NOMO-1 (cell line): ENCODE results near the gene SF3A2.

Experiments
- DNase-seq, 2 experiments: peaks; one replicate each; lab custom pipeline; 2025; ENCODE audit not compliant: unreplicated experiment in 2 of 2; lab: John Stamatoyannopoulos, UW

Gene SF3A2

GRCh38 chr19:2226051-2226839, 10.4 kb upstream of the SF3A2 start:
- DNase-seq = no peak

- DNase-seq = no peak
These were observed 9.7 kb upstream of the SF3A2 start for GRCh38 chr19:2226840-2227360.

GRCh38 chr19:2227415-2228156, 9.0 kb upstream of the SF3A2 start:
- peak; percentile 94 to 95 for DNase-seq

- no peak for DNase-seq
These were observed 8.2 kb upstream of the SF3A2 start for GRCh38 chr19:2228157-2229030.

GRCh38 chr19:2229103-2230032, 7.3 kb upstream of the SF3A2 start:
- no peak for DNase-seq

GRCh38 chr19:2230033-2230531, 6.5 kb upstream of the SF3A2 start:
- DNase-seq = no peak

- DNase-seq = no peak
These were observed 5.7 kb upstream of the SF3A2 start for GRCh38 chr19:2230807-2231533.

- no peak for DNase-seq
These were observed 4.9 kb upstream of the SF3A2 start for GRCh38 chr19:2231621-2232221.

- DNase-seq = no peak
These were observed 4.1 kb upstream of the SF3A2 start for GRCh38 chr19:2232286-2233151.

GRCh38 chr19:2233601-2234280, 2.9 kb upstream of the SF3A2 start:
- DNase-seq = no peak

- no peak for DNase-seq
These were observed 1.6 kb upstream of the SF3A2 start for GRCh38 chr19:2234996-2235380.

GRCh38 chr19:2235381-2236063, 1.1 kb upstream of the SF3A2 start:
- no peak for DNase-seq

- no peak for DNase-seq
These were observed 635 bp upstream of the SF3A2 start for GRCh38 chr19:2236064-2236313.

GRCh38 chr19:2237051-2237868, 636 bp downstream of the SF3A2 start:
- no peak for DNase-seq

GRCh38 chr19:2237869-2238153, 1.2 kb downstream of the SF3A2 start:
- DNase-seq = no peak

- DNase-seq = no peak
These were observed 2.5 kb downstream of the SF3A2 start for GRCh38 chr19:2239173-2239572.
